BJ (cell line): ENCODE data around the gene RCAN1. TPM values are rescaled to one million over a fixed set of nuclear protein-coding genes. Genes with fewer than 3 reads are reported as not detected.
"Not testable (repeated sequence)": the region's sequence is repeated elsewhere in the genome, so short reads cannot be mapped to it uniquely, and the experiment has no call there.

Experiments
- CTCF ChIA-PET: fragments of 350-600 bp; formaldehyde crosslinking; extraction: SDS; loops from one replicate; lab custom pipeline; 2021; ENCODE audit warnings: antibody characterized with exemption, inconsistent platforms; lab: Yijun Ruan, JAX
- POLR2A ChIA-PET: fragments of 300-600 bp; sonication (Branson Sonifier 250); formaldehyde crosslinking; extraction: SDS; loops from one replicate; lab custom pipeline; 2021; ENCODE audit warnings: antibody characterized with exemption; lab: Charles Lee
- DNase-seq: peaks from one replicate; pipeline ENCODE4 v3.0.0-alpha.2; 2011; ENCODE audit warnings: low read depth
- H3K27me3 ChIP-seq: 2 replicates; pipeline ENCODE4 v1.6.0; 2011; ENCODE audit warnings: low read length; ENCODE audit not compliant: control insufficient read depth, insufficient read depth
- H3K36me3 ChIP-seq: 2 replicates; pipeline ENCODE4 v1.5.1; 2011; ENCODE audit warnings: low read length; ENCODE audit not compliant: control insufficient read depth, insufficient read depth
- H3K4me3 ChIP-seq: 2 replicates; pipeline ENCODE4 v1.5.1; 2011; ENCODE audit warnings: low read depth, mild to moderate bottlenecking, control low read depth, low read length
- CTCF ChIP-seq: IDR thresholded peaks from 2 replicates; pipeline ENCODE4 v1.5.1; 2011; ENCODE audit warnings: low read depth, mild to moderate bottlenecking, control low read depth, inconsistent platforms, low read length, moderate library complexity; ENCODE audit not compliant: insufficient read depth
- polyA plus RNA-seq: library from polyadenylated mRNA; depleted of rRNA; stranded (reverse); fragments of >200 nt; gene quantifications from 2 replicates; pipeline ENCODE4 v1.2.3, GENCODE V29; 2011

RCAN1 gene
- polyA plus RNA-seq, 1 experiment, result 56.2 TPM

GRCh38 chr21:34609933-34610549, 4.9 kb downstream of the RCAN1 start:
- no peak for TF ChIP-seq CTCF
- Histone ChIP-seq H3K27me3 (no peaks in the 10 kb centered on the region), H3K36me3 (no peaks in the 10 kb centered on the region), H3K4me3 (no peak overlapping the region)
- CTCF ChIA-PET, result interaction anchor here (1.4 to 11.7 kb wide), 4 partner anchors 7 to 103 kb away, joined by 4 to 237 read pairs (median 12); no protein-coding TSS in a partner anchor
- POLR2A ChIA-PET, result no interaction called here
- no peak for DNase-seq

GRCh38 chr21:34609244-34609932, 5.5 kb downstream of the RCAN1 start:
- ChIA-PET CTCF (interaction anchor here (1.2 to 11.7 kb wide), 3 partner anchors 22 to 103 kb away, joined by 4 to 237 read pairs (median 5); no protein-coding TSS in a partner anchor), POLR2A (no interaction called here)
- no peak for TF ChIP-seq CTCF
- H3K27me3 ChIP-seq, result no peaks in the 10 kb centered on the region
- DNase-seq, result no peak
- no peak overlapping the region for H3K4me3 ChIP-seq
- H3K36me3 ChIP-seq, result no peaks in the 10 kb centered on the region

DNA sequence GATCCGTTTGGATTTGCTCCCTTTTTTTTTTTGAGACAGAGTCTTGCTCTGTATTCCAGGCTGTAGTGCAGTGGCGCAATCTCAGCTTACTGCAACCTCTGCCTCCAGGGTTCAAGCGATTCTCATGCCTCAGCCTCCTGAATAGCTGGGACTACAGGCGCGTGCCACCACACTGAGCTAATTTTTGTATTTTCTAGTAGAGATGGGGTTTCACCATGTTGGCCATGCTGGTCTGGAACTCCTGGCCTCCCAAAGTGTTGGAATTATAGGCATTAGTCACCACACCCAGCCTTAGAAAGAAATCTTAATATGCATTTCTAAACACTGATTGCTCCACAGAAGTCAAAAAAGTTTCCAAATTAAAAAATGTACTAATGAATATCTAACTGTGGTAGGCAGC, 7.5 kb downstream of the RCAN1 start:
- H3K27me3 ChIP-seq, DNase-seq, POLR2A ChIA-PET, H3K4me3 ChIP-seq, H3K36me3 ChIP-seq: not testable (repeated sequence)
- CTCF ChIA-PET, result interaction anchor here (0.5 to 11.7 kb wide), 5 partner anchors 22 to 1837 kb away, joined by 3 to 237 read pairs (median 3); no protein-coding TSS in a partner anchor

- ChIA-PET POLR2A (no interaction called here), CTCF (interaction anchor here (11.7 kb wide), 1 partner anchor 100 kb away, joined by 237 read pairs; no protein-coding TSS in a partner anchor)
- no peak for TF ChIP-seq CTCF
- Histone ChIP-seq H3K4me3 (no peak overlapping the region), H3K27me3 (no peaks in the 10 kb centered on the region), H3K36me3 (no peaks in the 10 kb centered on the region)
- DNase-seq, result no peak
These were observed 8.3 kb downstream of the RCAN1 start for GRCh38 chr21:34606621-34607020.

DNA sequence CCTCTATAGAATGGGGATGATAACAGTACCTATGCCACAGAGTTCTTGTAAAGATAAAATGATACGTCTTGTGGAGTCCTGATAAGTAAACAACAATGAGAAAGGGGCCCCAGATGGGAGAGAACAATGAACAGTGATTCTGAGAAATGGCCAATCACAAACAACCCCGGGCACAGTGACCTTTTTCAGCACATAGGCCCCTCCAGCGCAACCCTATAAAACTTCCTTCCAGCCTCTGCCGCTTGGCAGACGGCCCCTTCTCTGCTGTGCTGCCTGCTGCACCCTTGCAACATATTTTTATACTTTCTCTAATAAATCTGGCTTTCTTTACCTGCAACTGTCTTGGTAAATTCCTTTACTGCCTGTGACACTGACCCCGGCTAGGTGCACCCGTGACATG, 8.9 kb downstream of the RCAN1 start:
- H3K36me3 ChIP-seq, result no peaks in the 10 kb centered on the region
- ChIA-PET POLR2A (no interaction called here), CTCF (interaction anchor here (0.9 to 11.7 kb wide), 3 partner anchors 16 to 100 kb away, joined by 3 to 237 read pairs (median 4); no protein-coding TSS in a partner anchor)
- TF ChIP-seq CTCF, result no peak
- no peak overlapping the region for H3K4me3 ChIP-seq
- H3K27me3 ChIP-seq, result no peaks in the 10 kb centered on the region
- DNase-seq, result no peak

DNA sequence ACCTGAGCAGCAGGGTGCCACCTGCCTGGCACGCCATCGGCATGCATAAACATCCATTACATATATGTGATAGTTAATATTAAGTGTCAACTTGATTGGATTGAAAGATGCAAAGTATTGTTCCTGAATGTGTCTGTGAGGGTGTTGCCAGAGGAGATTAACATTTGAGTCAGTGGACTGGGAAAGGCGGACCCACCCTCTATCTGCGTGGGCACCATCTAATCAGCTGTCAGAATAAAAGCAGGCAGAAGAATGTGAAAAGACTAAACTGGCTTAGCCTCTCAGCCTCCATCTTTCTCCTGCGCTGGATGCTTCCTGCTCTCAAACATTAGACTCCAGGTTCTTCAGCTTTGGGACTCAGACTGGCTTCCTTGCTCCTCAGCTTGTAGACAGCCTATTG, 10.0 kb downstream of the RCAN1 start:
- CTCF ChIA-PET, result interaction anchor here (0.9 to 11.7 kb wide), 5 partner anchors 10 to 108 kb away, joined by 3 to 237 read pairs (median 4); partner anchors contain the start of gene RCAN1
- H3K4me3 ChIP-seq, H3K36me3 ChIP-seq, POLR2A ChIA-PET, DNase-seq, H3K27me3 ChIP-seq: not testable (repeated sequence)
